ENCODE results near the gene TCP1.

DNA sequence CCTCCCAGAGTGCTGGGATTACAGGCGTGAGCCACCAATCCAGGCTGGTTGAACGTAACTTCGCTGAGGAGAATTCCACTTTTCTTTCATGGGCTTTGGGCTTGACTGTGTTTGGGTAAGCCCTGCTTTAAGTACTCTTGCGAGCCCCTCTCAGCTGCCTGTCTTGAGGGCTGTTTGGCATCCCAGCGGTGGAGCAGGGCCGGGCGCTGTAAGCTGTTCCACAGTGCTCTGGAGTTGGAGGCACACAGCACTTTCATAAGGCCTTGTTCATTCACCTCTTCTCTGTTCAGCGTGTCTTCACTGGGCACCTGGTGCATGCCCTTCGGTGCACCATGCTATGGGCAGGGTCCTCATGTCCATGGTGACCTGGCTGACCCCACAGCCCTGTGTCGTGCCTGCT is 32.3 kb upstream of the TCP1 start:
- TF ChIP-seq CTCF (IDR thresholded peaks at IDR 0.05) (no peak), POLR2AphosphoS5 (IDR thresholded peaks at IDR 0.05; ENCODE audit: low read depth, low read length) (no peak), TCF7L2 (IDR thresholded peaks at IDR 0.05; ENCODE audit: low read depth, low read length) (no peak)
- TF ChIP-seq, protein P1, sequence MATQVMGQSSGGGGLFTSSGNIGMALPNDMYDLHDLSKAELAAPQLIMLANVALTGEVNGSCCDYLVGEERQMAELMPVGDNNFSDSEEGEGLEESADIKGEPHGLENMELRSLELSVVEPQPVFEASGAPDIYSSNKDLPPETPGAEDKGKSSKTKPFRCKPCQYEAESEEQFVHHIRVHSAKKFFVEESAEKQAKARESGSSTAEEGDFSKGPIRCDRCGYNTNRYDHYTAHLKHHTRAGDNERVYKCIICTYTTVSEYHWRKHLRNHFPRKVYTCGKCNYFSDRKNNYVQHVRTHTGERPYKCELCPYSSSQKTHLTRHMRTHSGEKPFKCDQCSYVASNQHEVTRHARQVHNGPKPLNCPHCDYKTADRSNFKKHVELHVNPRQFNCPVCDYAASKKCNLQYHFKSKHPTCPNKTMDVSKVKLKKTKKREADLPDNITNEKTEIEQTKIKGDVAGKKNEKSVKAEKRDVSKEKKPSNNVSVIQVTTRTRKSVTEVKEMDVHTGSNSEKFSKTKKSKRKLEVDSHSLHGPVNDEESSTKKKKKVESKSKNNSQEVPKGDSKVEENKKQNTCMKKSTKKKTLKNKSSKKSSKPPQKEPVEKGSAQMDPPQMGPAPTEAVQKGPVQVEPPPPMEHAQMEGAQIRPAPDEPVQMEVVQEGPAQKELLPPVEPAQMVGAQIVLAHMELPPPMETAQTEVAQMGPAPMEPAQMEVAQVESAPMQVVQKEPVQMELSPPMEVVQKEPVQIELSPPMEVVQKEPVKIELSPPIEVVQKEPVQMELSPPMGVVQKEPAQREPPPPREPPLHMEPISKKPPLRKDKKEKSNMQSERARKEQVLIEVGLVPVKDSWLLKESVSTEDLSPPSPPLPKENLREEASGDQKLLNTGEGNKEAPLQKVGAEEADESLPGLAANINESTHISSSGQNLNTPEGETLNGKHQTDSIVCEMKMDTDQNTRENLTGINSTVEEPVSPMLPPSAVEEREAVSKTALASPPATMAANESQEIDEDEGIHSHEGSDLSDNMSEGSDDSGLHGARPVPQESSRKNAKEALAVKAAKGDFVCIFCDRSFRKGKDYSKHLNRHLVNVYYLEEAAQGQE (IDR thresholded peaks at IDR 0.05; ENCODE audit: insufficient read depth in 1 of 2, low read depth in 2 of 2, low read length in 1 of 2), result no peak
